HepG2 (cell line): ENCODE results near the gene LANCL1. TPM values are rescaled to one million over a fixed set of nuclear protein-coding genes. Genes with fewer than 3 reads are reported as not detected.

ENCODE experiments used
- ATAC-seq: fragments of 200-7000 bp; cut with Tn5 transposase; 3 replicates; pipeline ENCODE4 v1.9.1; 2020; ENCODE audit warnings: mild to moderate bottlenecking, moderate library complexity
- BruUV-seq: library from RNA; stranded (reverse); fragments of 400-500 nt; replicated peaks from 2 replicates; lab custom pipeline; 2021; lab: Mats Ljungman, UMichigan
- CTCF ChIA-PET: fragments of 300-600 bp; formaldehyde crosslinking; extraction: SDS; loops from one replicate; lab custom pipeline; 2021; ENCODE audit warnings: low total read pairs, inconsistent platforms, low intra/inter-chr PET ratio; lab: Yijun Ruan, JAX
- POLR2A ChIA-PET: fragments of 350-600 bp; sonication (Branson Sonifier 250); formaldehyde crosslinking; loops from one replicate; lab custom pipeline; 2020; ENCODE audit warnings: antibody characterized with exemption, inconsistent platforms; lab: Yijun Ruan, JAX
- DNase-seq: peaks from one replicate; pipeline ENCODE4 v3.0.0-alpha.2; 2015; ENCODE audit warnings: low spot score
- FAIRE-seq: peaks from 3 replicates; lab custom pipeline; 2011; peaks lifted over from hg19 to GRCh38; lab: Jason Lieb, UNC
- H2AFZ ChIP-seq: one replicate; pipeline ENCODE4 v1.6.1; 2011; ENCODE audit warnings: low read length, inconsistent platforms
- H3K27ac ChIP-seq: fragments of 300-600 bp; 3 replicates; pipeline ENCODE4 v1.8.0; 2011; ENCODE audit warnings: mixed run types, mild to moderate bottlenecking, mixed read lengths, low read length, inconsistent platforms; ENCODE audit not compliant: insufficient read depth; ENCODE audit errors: extremely low read length
- H3K27me3 ChIP-seq, 2 experiments: fragments of 200-600 bp in 1 of 2; 2 replicates in 1 of 2; 3 replicates in 1 of 2; pipeline versions ENCODE4 v1.6.0 to v1.8.0; 2011; ENCODE audit warnings: low read length in 2 of 2, mild to moderate bottlenecking in 2 of 2, moderate library complexity in 2 of 2, inconsistent platforms in 1 of 2; ENCODE audit not compliant: insufficient read depth in 2 of 2, control insufficient read depth in 1 of 2
- H3K36me3 ChIP-seq, 2 experiments: fragments of 200-600 bp in 1 of 2; replicated peaks in 1 of 2; 2 replicates in 1 of 2; 3 replicates in 1 of 2; pipeline versions ENCODE4 v1.5.1 to v1.8.0; 2011; ENCODE audit warnings: low read length in 2 of 2, inconsistent platforms in 1 of 2; ENCODE audit not compliant: insufficient read depth in 2 of 2, control insufficient read depth in 1 of 2
- H3K4me1 ChIP-seq: 2 replicates; pipeline ENCODE4 v1.5.1; 2012; ENCODE audit warnings: low read length, inconsistent platforms; ENCODE audit not compliant: insufficient read depth
- H3K4me2 ChIP-seq: 2 replicates; pipeline ENCODE4 v1.6.0; 2011; ENCODE audit warnings: low read depth, low read length, inconsistent platforms
- H3K4me3 ChIP-seq, 3 experiments: fragments of 200-600 bp in 1 of 3; sonication (generic), shearing (Covaris generic) in 1 of 3; replicated peaks in 1 of 3; 2 replicates each; pipeline ENCODE4 v1.5.1; 2011 to 2016; ENCODE audit warnings: low read length in 3 of 3, inconsistent platforms in 2 of 3, low read depth in 2 of 3, mild to moderate bottlenecking in 2 of 3, control low read depth in 1 of 3, mixed read lengths in 1 of 3; ENCODE audit not compliant: insufficient read depth in 1 of 3
- H3K79me2 ChIP-seq: one replicate; pipeline ENCODE4 v1.6.1; 2011; ENCODE audit warnings: low read length, inconsistent platforms; ENCODE audit not compliant: insufficient read depth
- H3K9ac ChIP-seq: 2 replicates; pipeline ENCODE4 v1.6.0; 2011; ENCODE audit warnings: mild to moderate bottlenecking, low read depth, low read length, inconsistent platforms; ENCODE audit not compliant: insufficient read depth
- H3K9me3 ChIP-seq: 2 replicates; pipeline ENCODE4 v1.5.1; 2012; ENCODE audit warnings: mild to moderate bottlenecking, low read length
- H4K20me1 ChIP-seq: 2 replicates; pipeline ENCODE4 v1.6.0; 2011; ENCODE audit warnings: inconsistent platforms, mild to moderate bottlenecking, low read length, moderate library complexity; ENCODE audit not compliant: insufficient read depth
- BORCS8-MEF2B ChIP-seq: sonication (generic); formaldehyde crosslinking; IDR thresholded peaks from 2 replicates; pipeline ENCODE4 v1.8.0; 2022; ENCODE audit warnings: mild to moderate bottlenecking, missing genetic modification reagents
- EED ChIP-seq: sonication (generic); formaldehyde crosslinking; IDR thresholded peaks from 2 replicates; pipeline ENCODE4 v1.5.0; 2020; ENCODE audit warnings: mild to moderate bottlenecking, missing genetic modification reagents
- FOSL1 ChIP-seq: sonication (generic); formaldehyde crosslinking; IDR thresholded peaks from 2 replicates; pipeline ENCODE4 v1.9.0; 2021; ENCODE audit warnings: missing genetic modification reagents, borderline replicate concordance
- JUND ChIP-seq: sonication (generic); formaldehyde crosslinking; IDR thresholded peaks from 2 replicates; pipeline ENCODE4 v1.8.0; 2022; ENCODE audit warnings: mild to moderate bottlenecking, missing genetic modification reagents
- KDM5B ChIP-seq: sonication (generic); formaldehyde crosslinking; IDR thresholded peaks from 2 replicates; pipeline ENCODE4 v1.4.0; 2020; ENCODE audit warnings: missing genetic modification reagents, mild to moderate bottlenecking, borderline replicate concordance
- NFKBIZ ChIP-seq: IDR thresholded peaks from 2 replicates; pipeline ENCODE4 v1.6.1; 2018; ENCODE audit warnings: missing genetic modification reagents, missing compliant biosample characterization
- SP5 ChIP-seq: IDR thresholded peaks from 2 replicates; pipeline ENCODE4 v1.6.1; 2016; ENCODE audit warnings: low read depth, borderline replicate concordance
- ZMYM2 ChIP-seq: sonication (generic); formaldehyde crosslinking; IDR thresholded peaks from 2 replicates; pipeline ENCODE4 v1.8.0; 2022; ENCODE audit warnings: mild to moderate bottlenecking, missing genetic modification reagents
- ZNF230 ChIP-seq: sonication (generic); formaldehyde crosslinking; IDR thresholded peaks from 2 replicates; pipeline ENCODE4 v1.4.0; 2020; ENCODE audit warnings: mild to moderate bottlenecking, missing genetic modification reagents
- ZNF607 ChIP-seq: sonication (generic); formaldehyde crosslinking; IDR thresholded peaks from 2 replicates; pipeline ENCODE4 v1.5.1; 2020; ENCODE audit warnings: missing genetic modification reagents, mild to moderate bottlenecking, borderline replicate concordance
- ZSCAN30 ChIP-seq: sonication (generic); formaldehyde crosslinking; IDR thresholded peaks from 2 replicates; pipeline ENCODE4 v1.5.0; 2020; ENCODE audit warnings: mild to moderate bottlenecking, missing genetic modification reagents
- WGBS: methylation state at CpG from one replicate; pipeline ENCODE4 v1.1.6; 2017; ENCODE audit warnings: low lambda C conversion rate; 5-methylcytosine and 5-hydroxymethylcytosine counted together
- in situ Hi-C: cut with HindIII; loops from 2 replicates; pipeline ENCODE4 v1.10.0; 2017; ENCODE audit warnings: low pct_unique_long_range_greater_than_20kb; ENCODE audit not compliant: extremely low pct_ligation_motif_present
- intact Hi-C: fragments of 100-400 bp; cut with micrococcal nuclease; formaldehyde crosslinking; loops from one replicate; pipeline ENCODE4 v1.10.0; 2022; ENCODE audit not compliant: unreplicated experiment
- polyA plus RNA-seq, 8 experiments: library from polyadenylated mRNA; depleted of rRNA in 3 of 8; stranded (reverse) in 7 of 8; unstranded in 1 of 8; fragments of >200 nt; fragmentation: Illumina TruSeq in 4 of 8; extraction: Trizol in 4 of 8; gene quantifications; 2 replicates each; pipeline versions ENCODE4 v1.2.1 to v1.2.3, GENCODE V29; 2011 to 2016; ENCODE audit warnings: low read depth in 4 of 8, missing spikeins in 1 of 8, mixed read lengths in 1 of 8; ENCODE audit not compliant: insufficient read depth in 1 of 8
- total RNA-seq, 5 experiments: library from RNA; depleted of rRNA; stranded (reverse); fragments of >200 nt; fragmentation: Illumina TruSeq; extraction: Trizol; gene quantifications; 2 replicates each; pipeline ENCODE4 v1.2.3, GENCODE V29; 2016; ENCODE audit warnings: low read depth in 1 of 5

LANCL1 gene
- total and polyA plus RNA-seq, 2 of the 13 experiments (the other 11 are each of a cell fraction or from before 2014, with no cell fraction given): 53.5 to 67.7 TPM

DNA sequence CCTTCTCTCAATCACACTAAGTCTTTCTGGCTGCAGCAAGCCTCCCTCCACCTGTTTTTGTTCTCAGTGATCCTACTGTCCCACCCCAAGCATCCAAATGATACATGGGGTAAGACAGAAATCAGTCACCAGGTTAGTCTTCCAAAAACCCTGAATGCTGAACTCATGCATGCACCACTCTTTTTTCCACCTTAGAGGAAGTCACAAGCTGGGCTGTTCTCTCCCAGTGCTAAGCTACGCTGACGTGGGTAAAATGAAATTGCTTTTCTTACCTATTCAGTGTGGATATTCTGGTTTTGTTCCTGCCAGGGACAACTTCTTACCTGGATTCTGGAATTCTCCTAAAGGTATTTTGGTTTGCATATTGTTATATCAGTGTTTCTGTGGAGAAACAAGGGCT lies 54.2 kb downstream of the LANCL1 start:
- peak overlapping the region; percentile 10; the same call in 1 of the 2 replicates for H3K4me2 ChIP-seq
- H3K27ac ChIP-seq: no peak overlapping the region
- intact Hi-C loops (no loop called here), in situ Hi-C loops (no loop called here)
- H3K27me3 ChIP-seq: no peaks in the 10 kb centered on the region
- H3K36me3 ChIP-seq: no peaks in the 10 kb centered on the region
- CTCF ChIA-PET: no interaction called here
- 55% methylated on average over 2 of the region's 2 CpGs for WGBS
- TF ChIP-seq FOSL1 (CRISPR knock-in tag) (no peak), BORCS8-MEF2B (CRISPR knock-in tag) (no peak), SP5 (CRISPR knock-in tag) (no peak), NFKBIZ (CRISPR knock-in tag) (no peak), ZNF607 (CRISPR knock-in tag) (no peak), ZMYM2 (CRISPR knock-in tag) (no peak), KDM5B (CRISPR knock-in tag) (no peak), ZSCAN30 (no peak), ZNF230 (CRISPR knock-in tag) (no peak), JUND (CRISPR knock-in tag) (no peak), EED (CRISPR knock-in tag) (no peak)
- peak; percentile 67 for ATAC-seq
- no peak overlapping the region for H3K4me3 ChIP-seq
- no peaks in the 10 kb centered on the region for H4K20me1 ChIP-seq
- POLR2A ChIA-PET: no interaction called here
- H3K9me3 ChIP-seq: peaks cover 10% of the 10 kb centered on the region; the same call in 1 of the 2 replicates
- DNase-seq: no peak
- no peak overlapping the region for H3K9ac ChIP-seq
- no peaks in the 10 kb centered on the region for H3K79me2 ChIP-seq
- no peak overlapping the region for H2AFZ ChIP-seq
- no TSS peak for BruUV-seq
- peaks cover 5% of the 10 kb centered on the region; the same call in 1 of the 2 replicates for H3K4me1 ChIP-seq
- no peak for FAIRE-seq
